CD4-positive, alpha-beta memory T cell (primary cell): ENCODE data around the gene SLC6A6. TPM values are rescaled to one million over a fixed set of nuclear protein-coding genes. Genes with fewer than 3 reads are reported as not detected.
A peak's percentile ranks its signal among the peaks of the same experiment; 100 is the strongest.

ENCODE experiments used
- CTCF ChIA-PET: fragments of 350-600 bp; sonication (Branson Sonifier 250); formaldehyde crosslinking; loops from one replicate; lab custom pipeline; 2021; ENCODE audit warnings: inconsistent platforms; ENCODE audit not compliant: partially characterized antibody; lab: Charles Lee
- POLR2A ChIA-PET: fragments of 350-600 bp; sonication (Branson Sonifier 250); formaldehyde crosslinking; loops from one replicate; lab custom pipeline; 2021; ENCODE audit not compliant: partially characterized antibody; lab: Charles Lee
- DNase-seq, 5 donors: peaks; one replicate each; pipeline versions ENCODE4 v3.0.0 to v3.0.0-alpha.2; 2020 to 2022; ENCODE audit warnings: mixed read lengths in 1 of 5
- H3K27ac ChIP-seq: one replicate; pipeline ENCODE4 v1.7.0; 2013; ENCODE audit warnings: low read depth, low read length
- H3K27me3 ChIP-seq: 2 replicates; pipeline ENCODE4 v1.7.0; 2013; ENCODE audit warnings: mild to moderate bottlenecking, low read length, moderate library complexity; ENCODE audit not compliant: insufficient read depth
- H3K36me3 ChIP-seq: 2 replicates; pipeline ENCODE4 v1.7.0; 2013; ENCODE audit warnings: mild to moderate bottlenecking, low read length, moderate library complexity; ENCODE audit not compliant: insufficient read depth
- H3K4me1 ChIP-seq: 2 replicates; pipeline ENCODE4 v1.7.0; 2013; ENCODE audit warnings: mild to moderate bottlenecking, low read length, moderate library complexity; ENCODE audit not compliant: insufficient read depth
- H3K4me3 ChIP-seq, 2 donors: one replicate each; pipeline ENCODE4 v1.7.0; 2013; ENCODE audit warnings: low read length in 2 of 2, mild to moderate bottlenecking in 1 of 2
- H3K9me3 ChIP-seq, 2 donors: one replicate each; pipeline ENCODE4 v1.7.0; 2013; ENCODE audit warnings: low read length in 2 of 2, control low read depth in 1 of 2; ENCODE audit not compliant: control insufficient read depth in 1 of 2
- H3K27ac Mint-ChIP-seq, 7 donors: one replicate each; pipeline ENCODE4 v1.8.0; 2020 to 2021; ENCODE audit warnings: mixed read lengths in 7 of 7, mild to moderate bottlenecking in 6 of 7, inconsistent platforms in 3 of 7, moderate library complexity in 3 of 7
- H3K27me3 Mint-ChIP-seq, 2 donors: one replicate each; pipeline ENCODE4 v1.8.0; 2020 to 2021; ENCODE audit warnings: mixed read lengths in 2 of 2
- H3K36me3 Mint-ChIP-seq, 2 donors: one replicate each; pipeline ENCODE4 v1.8.0; 2020 to 2021; ENCODE audit warnings: mixed read lengths in 2 of 2, inconsistent platforms in 1 of 2, mild to moderate bottlenecking in 1 of 2
- H3K4me1 Mint-ChIP-seq, 4 donors: one replicate each; pipeline ENCODE4 v1.8.0; 2020 to 2021; ENCODE audit warnings: mixed read lengths in 4 of 4, mild to moderate bottlenecking in 1 of 4
- H3K4me3 Mint-ChIP-seq, 8 donors: one replicate each; pipeline ENCODE4 v1.8.0; 2020 to 2021; ENCODE audit warnings: mixed read lengths in 8 of 8, mild to moderate bottlenecking in 7 of 8, moderate library complexity in 6 of 8, inconsistent platforms in 3 of 8
- H3K9me3 Mint-ChIP-seq, 8 donors: one replicate each; pipeline ENCODE4 v1.8.0; 2020 to 2021; ENCODE audit warnings: mixed read lengths in 8 of 8, mild to moderate bottlenecking in 5 of 8, inconsistent platforms in 3 of 8, moderate library complexity in 1 of 8
- intact Hi-C: fragments of 100-400 bp; cut with micrococcal nuclease; formaldehyde crosslinking; loops from one replicate; pipeline ENCODE4 v1.15.1; 2023
- polyA plus RNA-seq, 2 donors: library from polyadenylated mRNA; unstranded; fragments of 300-500 nt; fragmentation: Illumina TruSeq; gene quantifications; one replicate each; pipeline ENCODE4 v1.2.3, GENCODE V29; 2021
- total RNA-seq, 2 experiments: library from RNA; stranded (reverse); gene quantifications; one replicate each; pipeline ENCODE4 v1.2.3, GENCODE V29; 2021

The SLC6A6 gene
- total and polyA plus RNA-seq, 4 experiments from 2014 or later = 3.8 to 51.8 (median 29.7) TPM

DNA sequence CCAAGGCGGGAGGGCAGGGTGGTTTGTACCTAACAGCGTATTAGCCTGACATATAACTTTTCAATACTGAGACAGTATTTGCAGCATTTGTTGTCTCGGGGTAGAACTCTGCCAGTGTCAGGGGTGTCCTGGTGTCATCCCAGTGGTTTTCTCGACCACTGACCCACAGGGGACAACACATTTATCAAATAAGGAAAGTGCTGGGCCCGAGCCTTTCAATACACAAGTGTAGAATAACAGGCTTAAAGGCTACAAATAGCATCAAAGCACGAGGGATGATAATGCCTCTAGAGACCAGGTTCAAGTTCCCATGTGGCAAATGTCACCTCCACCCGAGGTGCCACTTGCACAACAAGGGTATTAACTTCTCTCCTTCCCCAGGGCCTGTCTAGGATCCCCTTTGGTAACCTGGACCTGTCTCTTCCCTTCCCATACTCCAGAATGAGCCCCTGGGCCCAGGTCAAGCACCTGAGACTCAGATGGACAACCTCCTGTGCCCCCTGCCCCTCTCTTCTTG is 9.5 kb upstream of the SLC6A6 start:
- peaks cover 5% of the 10 kb centered on the region in 2 donors for H3K27me3 Mint-ChIP-seq
- no peak overlapping the region for H3K27ac Mint-ChIP-seq
- POLR2A ChIA-PET = no interaction called here
- H3K36me3 Mint-ChIP-seq = no peaks in the 10 kb centered on the region
- DNase-seq = no peak
- H3K27me3 ChIP-seq = no peaks in the 10 kb centered on the region
- peaks cover 9% of the 10 kb centered on the region for H3K4me1 ChIP-seq
- H3K36me3 ChIP-seq = no peaks in the 10 kb centered on the region
- intact Hi-C loops = no loop called here
- no peaks in the 10 kb centered on the region for H3K9me3 Mint-ChIP-seq
- H3K4me1 Mint-ChIP-seq = peaks cover 7 to 11% (median 10%) of the 10 kb centered on the region in 4 donors
- H3K4me3 ChIP-seq = no peak overlapping the region
- CTCF ChIA-PET = interaction anchor here (0.7 to 1.5 kb wide), 2 partner anchors 54 to 75 kb away, joined by 3 to 8 read pairs; no protein-coding TSS in a partner anchor
- H3K4me3 Mint-ChIP-seq = no peak overlapping the region
- no peak overlapping the region for H3K27ac ChIP-seq
- H3K9me3 ChIP-seq = no peaks in the 10 kb centered on the region

DNA sequence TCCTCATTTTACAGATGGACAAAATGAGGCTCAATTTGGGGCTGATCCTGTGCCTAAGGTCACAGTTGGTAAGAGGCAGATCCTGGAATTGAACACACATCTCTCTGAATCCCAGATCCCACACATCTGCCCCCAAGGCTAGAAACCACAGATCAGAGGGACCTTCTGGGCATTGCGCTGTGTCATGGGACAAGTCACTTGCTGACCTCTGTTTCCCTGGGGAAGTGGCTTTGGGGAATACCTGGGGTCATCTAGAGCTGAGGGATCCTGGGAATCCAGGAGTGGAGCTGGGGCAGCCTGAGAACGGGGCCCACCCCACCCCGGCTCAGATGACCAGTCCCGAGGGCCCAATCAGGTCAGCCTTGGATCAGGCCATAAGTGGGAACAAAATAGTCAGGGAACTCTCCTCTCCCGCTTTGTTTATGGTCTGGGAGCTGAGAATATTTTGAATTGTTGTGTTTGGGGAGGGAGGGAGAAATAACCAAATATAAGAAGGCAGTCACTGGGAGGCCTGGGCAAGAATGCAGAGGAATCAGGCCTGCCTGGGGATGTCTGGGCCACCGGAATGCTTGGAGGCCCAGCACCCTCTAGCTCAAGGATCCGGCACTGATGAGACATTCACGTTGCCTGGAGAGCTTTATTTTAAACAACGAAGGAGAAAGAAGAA is 8.8 kb upstream of the SLC6A6 start:
- no peaks in the 10 kb centered on the region for H3K27me3 ChIP-seq
- peaks cover 3 to 5% of the 10 kb centered on the region in 2 donors for H3K27me3 Mint-ChIP-seq
- no peak overlapping the region for H3K4me3 ChIP-seq
- H3K4me1 Mint-ChIP-seq = peaks cover 8 to 17% (median 13%) of the 10 kb centered on the region in 4 donors
- ChIA-PET POLR2A (no interaction called here), CTCF (interaction anchor here (1.2 kb wide), 1 partner anchor 74 kb away, joined by 3 read pairs; no protein-coding TSS in a partner anchor)
- no peaks in the 10 kb centered on the region for H3K9me3 Mint-ChIP-seq
- no peak overlapping the region for H3K4me3 Mint-ChIP-seq
- H3K27ac ChIP-seq = no peak overlapping the region
- no peaks in the 10 kb centered on the region for H3K36me3 Mint-ChIP-seq
- H3K36me3 ChIP-seq = no peaks in the 10 kb centered on the region
- DNase-seq = no peak
- H3K4me1 ChIP-seq = peaks cover 11% of the 10 kb centered on the region
- H3K27ac Mint-ChIP-seq = peak overlapping the region in 1 of 7 donors; percentile 77
- intact Hi-C loops = no loop called here
- H3K9me3 ChIP-seq = no peaks in the 10 kb centered on the region

DNA sequence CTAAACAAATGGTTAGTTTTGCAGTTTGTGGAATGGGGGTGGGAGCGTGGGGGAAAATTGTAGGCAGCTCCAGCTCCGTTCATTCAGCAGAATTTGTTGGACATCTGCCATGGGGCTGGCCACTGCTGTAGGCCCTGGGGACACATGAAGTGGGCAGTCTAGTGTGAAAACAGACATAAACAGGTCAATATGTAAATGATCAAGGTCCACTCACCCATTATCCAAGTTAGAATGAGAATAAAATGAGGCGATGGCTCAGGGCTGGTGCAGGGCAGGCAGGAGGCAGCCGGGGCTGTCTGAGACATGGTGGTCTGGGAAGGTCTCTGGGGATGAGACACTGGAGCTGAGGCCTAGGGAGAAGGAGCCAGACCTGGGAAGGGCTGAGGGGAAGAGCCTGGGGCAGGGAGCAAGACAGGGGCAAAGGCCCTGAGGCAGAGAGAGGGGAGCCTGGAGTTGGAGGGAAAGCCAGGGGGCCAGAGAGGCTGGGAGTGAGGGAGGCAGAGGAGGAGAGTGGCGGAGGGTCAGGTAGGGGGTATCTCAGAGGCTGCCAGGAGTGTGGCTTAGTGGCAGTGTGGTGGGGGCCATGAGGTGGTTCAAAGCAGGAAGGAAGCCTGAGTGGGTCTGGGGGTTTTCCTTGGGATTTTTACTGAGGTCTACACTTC is 6.2 kb upstream of the SLC6A6 start:
- Mint-ChIP-seq H3K4me1 (peaks cover 8 to 21% (median 15%) of the 10 kb centered on the region in 4 donors), H3K36me3 (no peaks in the 10 kb centered on the region), H3K27me3 (no peaks in the 10 kb centered on the region), H3K4me3 (no peak overlapping the region), H3K27ac (peak overlapping the region in 2 of 7 donors; percentile 8 to 76), H3K9me3 (no peaks in the 10 kb centered on the region)
- ChIA-PET POLR2A (interaction anchor here (1.0 to 15.7 kb wide), 2 partner anchors 32 to 72 kb away, joined by 3 to 394 read pairs; no protein-coding TSS in a partner anchor), CTCF (interaction anchor here (1.2 to 1.5 kb wide), 2 partner anchors 14 to 71 kb away, joined by 3 to 4 read pairs; no protein-coding TSS in a partner anchor)
- Histone ChIP-seq H3K9me3 (no peaks in the 10 kb centered on the region), H3K4me1 (peaks cover 11% of the 10 kb centered on the region), H3K4me3 (no peak overlapping the region), H3K27me3 (no peaks in the 10 kb centered on the region), H3K36me3 (no peaks in the 10 kb centered on the region), H3K27ac (no peak overlapping the region)
- no peak for DNase-seq
- intact Hi-C loops = no loop called here

DNA sequence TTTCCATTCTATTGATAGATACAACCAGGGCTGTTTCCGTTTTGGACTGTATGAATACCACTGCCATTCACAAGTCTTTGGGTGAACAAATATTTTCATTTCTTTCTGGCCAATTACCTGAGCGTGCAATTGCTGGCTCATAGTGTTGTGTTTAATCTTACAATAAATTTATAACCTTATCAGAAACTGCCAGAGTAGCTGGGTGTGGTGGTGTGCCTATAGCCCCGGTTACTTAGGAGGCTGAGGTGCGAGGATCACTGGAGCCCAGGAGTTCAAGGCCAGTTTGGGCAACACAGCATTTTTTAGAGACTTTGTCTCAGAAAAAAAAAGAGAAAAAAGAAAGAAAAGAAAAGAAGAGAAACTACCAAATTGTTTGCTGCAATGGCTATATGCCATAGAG is 5.4 kb upstream of the SLC6A6 start:
- no peaks in the 10 kb centered on the region for H3K9me3 ChIP-seq
- Mint-ChIP-seq H3K4me3 (peak overlapping the region in 2 of 8 donors; percentile 7 to 23), H3K9me3 (no peaks in the 10 kb centered on the region), H3K27me3 (no peaks in the 10 kb centered on the region), H3K27ac (peak overlapping the region in 6 of 7 donors; percentile 43 to 91 (median 62)), H3K4me1 (peaks cover 10 to 26% (median 18%) of the 10 kb centered on the region in 4 donors), H3K36me3 (no peaks in the 10 kb centered on the region)
- no peak overlapping the region for H3K4me3 ChIP-seq
- intact Hi-C loops = no loop called here
- DNase-seq = no peak
- no peaks in the 10 kb centered on the region for H3K27me3 ChIP-seq
- H3K4me1 ChIP-seq = peaks cover 17% of the 10 kb centered on the region
- H3K27ac ChIP-seq = no peak overlapping the region
- H3K36me3 ChIP-seq = no peaks in the 10 kb centered on the region
- ChIA-PET POLR2A (interaction anchor here (1.0 to 15.7 kb wide), 2 partner anchors 31 to 71 kb away, joined by 3 to 394 read pairs; no protein-coding TSS in a partner anchor), CTCF (interaction anchor here (1.9 to 6.4 kb wide), 2 partner anchors 35 to 135 kb away, joined by 7 to 52 read pairs; no protein-coding TSS in a partner anchor)

DNA sequence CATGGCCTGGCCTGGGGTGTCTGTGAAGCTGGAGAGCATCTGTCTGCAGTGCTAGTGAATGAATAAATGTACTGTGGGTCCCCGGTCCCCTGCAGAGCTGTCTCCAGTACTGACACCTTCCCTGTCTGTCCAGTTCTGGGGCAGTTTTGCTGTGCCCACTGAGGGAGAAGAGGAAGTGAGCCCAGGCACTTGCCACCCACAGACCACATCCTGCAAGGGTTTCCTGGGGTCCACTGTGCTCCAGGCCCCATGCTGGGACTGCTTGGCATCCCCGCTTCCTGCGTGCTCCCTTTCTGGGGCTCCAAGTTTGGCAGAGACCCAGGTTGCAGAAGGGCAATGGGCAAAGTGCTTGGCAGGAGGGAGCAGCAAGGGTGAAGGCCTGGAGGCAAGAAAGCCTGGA is 4.9 kb upstream of the SLC6A6 start:
- H3K4me3 ChIP-seq = no peak overlapping the region
- Mint-ChIP-seq H3K27ac (peak overlapping the region; percentile 43 to 91 (median 63)), H3K4me1 (peaks cover 10 to 31% (median 19%) of the 10 kb centered on the region in 4 donors), H3K27me3 (no peaks in the 10 kb centered on the region), H3K9me3 (no peaks in the 10 kb centered on the region), H3K36me3 (peaks cover 0 to 2% of the 10 kb centered on the region in 2 donors), H3K4me3 (peak overlapping the region in 1 of 8 donors; percentile 2)
- H3K36me3 ChIP-seq = no peaks in the 10 kb centered on the region
- intact Hi-C loops = no loop called here
- no peaks in the 10 kb centered on the region for H3K9me3 ChIP-seq
- H3K27ac ChIP-seq = no peak overlapping the region
- no peak for DNase-seq
- H3K4me1 ChIP-seq = peaks cover 17% of the 10 kb centered on the region
- POLR2A ChIA-PET = interaction anchor here (15.7 kb wide), 1 partner anchor 31 kb away, joined by 394 read pairs; no protein-coding TSS in a partner anchor
- CTCF ChIA-PET = interaction anchor here (1.9 to 6.4 kb wide), 3 partner anchors 35 to 501 kb away, joined by 5 to 52 read pairs (median 7); no protein-coding TSS in a partner anchor
- no peaks in the 10 kb centered on the region for H3K27me3 ChIP-seq

DNA sequence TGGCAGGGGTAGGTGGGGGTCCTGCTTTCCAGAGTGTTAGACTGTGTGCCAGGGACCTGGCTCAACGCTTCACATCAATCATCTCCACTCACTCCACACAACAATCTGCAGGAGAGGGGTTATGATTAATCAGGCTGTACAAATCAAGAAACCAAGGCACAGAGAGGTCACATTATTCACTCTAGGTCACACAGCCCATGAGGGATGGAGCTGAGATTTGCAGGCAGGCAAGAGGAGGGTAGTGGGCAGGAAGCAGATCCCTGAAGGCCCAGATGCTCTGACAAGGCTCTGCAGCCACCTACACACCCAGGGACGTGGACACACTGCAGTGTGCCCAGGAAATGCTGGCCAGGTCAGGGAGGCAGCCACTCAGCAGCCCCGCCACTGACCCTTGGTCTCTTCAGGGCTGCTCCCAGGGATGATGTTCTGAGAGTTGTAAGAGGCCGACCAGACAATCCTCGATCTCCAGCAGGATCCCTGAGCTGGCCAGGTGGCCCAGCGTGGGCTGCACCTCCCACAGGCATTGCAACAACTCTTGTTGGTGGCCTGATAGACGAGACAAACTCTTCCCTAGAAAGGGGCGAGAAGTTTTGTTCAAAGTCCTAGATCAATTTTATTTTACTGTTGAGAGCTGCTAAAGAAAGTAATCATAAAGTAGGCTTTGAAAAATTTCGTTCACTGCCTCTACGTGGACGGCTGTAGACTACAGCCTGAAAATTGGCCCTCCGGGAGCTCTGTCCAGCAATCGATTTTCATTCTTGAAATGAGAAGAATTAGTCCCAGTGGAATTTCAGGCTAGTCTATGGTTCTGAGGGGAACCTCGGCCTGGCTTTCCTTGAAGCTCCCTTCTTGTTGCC is 4.2 kb upstream of the SLC6A6 start:
- CTCF ChIA-PET = interaction anchor here (1.0 to 8.4 kb wide), 7 partner anchors 30 to 502 kb away, joined by 3 to 124 read pairs (median 7); no protein-coding TSS in a partner anchor
- H3K27ac Mint-ChIP-seq = peak overlapping the region in 6 of 7 donors; percentile 43 to 77 (median 58)
- H3K9me3 Mint-ChIP-seq = no peaks in the 10 kb centered on the region
- Histone ChIP-seq H3K36me3 (no peaks in the 10 kb centered on the region), H3K4me1 (peaks cover 17% of the 10 kb centered on the region), H3K4me3 (no peak overlapping the region), H3K27ac (no peak overlapping the region), H3K27me3 (no peaks in the 10 kb centered on the region), H3K9me3 (no peaks in the 10 kb centered on the region)
- DNase-seq = no peak
- intact Hi-C loops = no loop called here
- POLR2A ChIA-PET = interaction anchor here (15.7 kb wide), 1 partner anchor 30 kb away, joined by 394 read pairs; no protein-coding TSS in a partner anchor
- H3K27me3 Mint-ChIP-seq = no peaks in the 10 kb centered on the region
- peak overlapping the region in 1 of 8 donors; percentile 2 for H3K4me3 Mint-ChIP-seq
- H3K4me1 Mint-ChIP-seq = peaks cover 12 to 37% (median 22%) of the 10 kb centered on the region in 4 donors
- H3K36me3 Mint-ChIP-seq = peaks cover 0 to 6% of the 10 kb centered on the region in 2 donors
